GM12891 (cell line): ENCODE data around the gene FUT9.

Experiments used
- DNase-seq: peaks from one replicate; pipeline ENCODE4 v3.0.0; 2011; ENCODE audit warnings: low spot score; ENCODE audit not compliant: insufficient read length
- FAIRE-seq: peaks from 2 replicates; lab custom pipeline; 2011; peaks lifted over from hg19 to GRCh38; lab: Jason Lieb, UNC
- PAX5 ChIP-seq: IDR thresholded peaks from 2 replicates; pipeline ENCODE4 v1.6.1; 2011; ENCODE audit warnings: low read length, moderate library complexity, mild to moderate bottlenecking; ENCODE audit not compliant: insufficient read depth, severe bottlenecking
- POLR2A ChIP-seq: IDR thresholded peaks from 2 replicates; pipeline ENCODE4 v1.6.1; 2011; ENCODE audit warnings: low read depth, low read length, control low read depth
- POLR2AphosphoS5 ChIP-seq: IDR thresholded peaks from 2 replicates; pipeline ENCODE4 v1.6.1; 2011; ENCODE audit warnings: low read depth, low read length, control low read depth
- POU2F2 ChIP-seq: IDR thresholded peaks from 2 replicates; pipeline ENCODE4 v1.6.1; 2011; ENCODE audit warnings: low read depth, mild to moderate bottlenecking, control low read depth, low read length, moderate library complexity
- SPI1 ChIP-seq: IDR thresholded peaks from 2 replicates; pipeline ENCODE4 v1.6.1; 2011; ENCODE audit warnings: low read depth, low read length, control low read depth
- TAF1 ChIP-seq: IDR thresholded peaks from 2 replicates; pipeline ENCODE4 v1.6.1; 2011; ENCODE audit warnings: low read depth, low read length, control low read depth

FUT9 gene

DNA sequence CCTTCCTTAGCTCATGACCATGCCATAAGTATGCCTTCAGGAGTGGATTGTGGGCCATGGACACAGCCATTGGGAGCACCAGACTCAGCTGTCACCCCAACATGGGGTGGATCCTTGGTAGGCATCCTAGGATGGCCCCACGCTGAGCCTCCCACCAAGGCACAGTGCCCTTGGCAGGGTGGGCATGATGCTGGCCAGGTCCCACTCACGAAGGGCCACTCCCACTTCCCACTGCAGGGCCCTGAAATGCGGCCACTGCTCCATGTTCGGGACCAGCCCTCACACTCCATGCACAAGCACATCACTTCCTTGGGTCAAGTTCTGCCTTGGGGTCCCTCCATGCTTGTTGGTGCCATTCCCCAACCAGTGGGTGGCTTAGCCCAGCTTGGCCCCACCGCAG lies 12.9 kb upstream of the FUT9 start:
- FAIRE-seq: no peak
- DNase-seq: no peak
- TF ChIP-seq TAF1: no peak
- TF ChIP-seq SPI1: no peak
- TF ChIP-seq POLR2A: no peak
- no peak for TF ChIP-seq POLR2AphosphoS5
- TF ChIP-seq POU2F2: no peak
- TF ChIP-seq PAX5: no peak

DNA sequence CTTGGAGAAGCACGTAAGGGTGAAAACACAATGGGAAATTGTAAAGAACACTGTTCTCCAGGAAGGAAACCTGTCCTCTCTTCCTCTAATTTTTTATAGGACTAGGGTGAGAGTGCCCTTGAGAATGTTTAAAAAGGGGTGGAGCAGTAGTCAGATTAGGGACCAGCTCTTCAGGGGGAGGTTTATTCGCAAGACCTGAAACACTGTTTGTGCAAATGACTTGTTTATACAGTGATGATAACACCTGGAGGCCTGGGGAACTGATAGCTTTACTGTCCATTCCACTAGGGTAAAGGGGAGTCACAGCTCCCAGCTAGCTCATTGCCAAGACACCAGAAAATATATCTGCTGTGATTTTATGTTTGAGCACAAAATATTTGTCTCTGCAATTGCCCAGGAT lies 8.1 kb upstream of the FUT9 start:
- no peak for DNase-seq
- no peak for TF ChIP-seq TAF1
- TF ChIP-seq PAX5: no peak
- no peak for TF ChIP-seq POLR2AphosphoS5
- no peak for TF ChIP-seq POLR2A
- TF ChIP-seq SPI1: no peak
- TF ChIP-seq POU2F2: no peak
- FAIRE-seq: no peak

DNA sequence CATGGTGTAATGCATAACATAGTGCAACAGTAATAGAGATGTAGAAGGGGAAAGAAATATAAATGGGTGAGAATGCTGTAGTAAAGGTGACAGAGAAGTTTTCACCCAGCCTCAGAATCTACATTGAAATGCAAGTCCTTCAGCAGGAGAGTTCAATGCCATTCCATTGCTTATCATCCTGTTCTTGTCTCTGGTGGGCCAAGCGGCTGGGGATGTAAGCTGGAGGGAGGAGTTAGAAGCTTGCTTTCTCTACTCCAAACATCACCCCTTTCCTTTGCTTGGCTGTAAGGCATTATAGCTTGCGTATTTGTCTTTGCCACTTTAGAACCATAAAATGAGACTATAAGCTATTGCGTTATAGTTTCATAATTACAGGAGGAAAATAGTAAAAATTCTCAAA lies 2.2 kb upstream of the FUT9 start:
- FAIRE-seq (no peak), DNase-seq (no peak)
- TF ChIP-seq SPI1 (no peak), POU2F2 (no peak), TAF1 (no peak), PAX5 (no peak), POLR2A (no peak), POLR2AphosphoS5 (no peak)

DNA sequence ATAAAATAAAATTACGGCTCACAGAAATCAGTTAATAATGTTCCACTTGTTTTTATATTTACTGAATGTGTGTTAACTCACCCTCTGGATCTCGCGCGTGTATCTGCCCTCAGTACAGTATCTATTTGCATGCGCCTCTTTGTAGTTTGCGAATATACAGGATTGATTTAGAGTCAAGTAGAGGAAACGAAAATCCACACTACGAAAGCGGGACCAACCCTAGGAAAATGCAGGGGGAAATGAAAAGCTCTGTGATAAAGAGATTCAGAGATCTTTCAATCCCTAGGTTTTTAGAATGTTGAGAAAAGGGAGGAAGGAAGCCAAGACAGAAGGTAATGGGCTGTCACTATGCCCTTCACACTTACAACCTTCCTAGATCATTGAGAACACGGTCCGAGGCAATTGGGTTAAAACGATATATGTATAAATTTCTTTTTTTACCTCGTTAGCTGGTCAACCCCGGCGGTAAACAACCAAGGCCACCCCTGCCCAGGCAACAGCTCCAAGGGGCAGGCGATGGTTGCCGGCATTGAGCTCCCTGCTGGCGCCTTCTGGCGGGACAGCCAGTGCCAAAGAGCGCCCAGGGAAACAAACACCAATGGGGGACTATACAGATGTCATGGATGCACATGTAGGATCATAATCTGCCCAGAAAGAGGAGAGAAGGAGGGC lies 792 bp upstream of the FUT9 start:
- no peak for TF ChIP-seq POLR2A
- TF ChIP-seq TAF1: no peak
- no peak for TF ChIP-seq POU2F2
- TF ChIP-seq PAX5: no peak
- TF ChIP-seq POLR2AphosphoS5: no peak
- no peak for TF ChIP-seq SPI1
- FAIRE-seq: no peak
- DNase-seq: no peak

DNA sequence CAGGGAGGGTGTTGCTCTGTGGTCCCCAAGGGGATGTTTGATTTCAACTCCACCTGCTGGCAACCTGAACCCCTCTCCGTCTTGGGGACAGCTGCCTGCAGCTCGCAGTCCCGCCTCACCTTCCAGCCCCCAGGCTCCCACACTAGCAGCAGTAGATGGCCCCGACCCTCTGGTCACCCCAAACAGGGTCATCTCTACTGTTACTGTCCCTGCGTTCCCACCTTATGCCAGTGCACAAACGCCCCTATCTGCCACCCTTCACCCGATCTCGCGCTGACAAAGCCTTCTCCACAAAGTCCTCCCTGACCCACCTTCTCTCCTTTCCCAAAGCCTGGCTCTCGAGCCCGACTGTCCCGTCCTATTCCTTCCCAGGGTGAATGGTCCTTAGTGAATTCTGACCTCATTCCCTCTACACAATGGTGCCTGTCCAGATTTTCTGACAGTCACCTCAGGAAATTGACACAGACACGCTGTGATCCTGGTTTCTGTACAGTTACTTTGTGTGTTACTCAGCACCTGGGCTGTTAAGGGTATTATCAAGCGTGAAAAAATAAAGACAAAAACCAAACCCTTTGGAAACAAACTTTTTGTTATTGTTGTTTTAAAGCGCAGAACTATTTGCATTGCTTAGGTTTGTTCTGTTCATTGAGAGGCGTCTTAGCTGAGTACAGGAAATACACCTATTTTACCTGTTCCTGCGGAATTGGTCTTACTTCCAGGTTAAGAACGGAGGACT lies 728 bp downstream of the FUT9 start:
- no peak for FAIRE-seq
- no peak for TF ChIP-seq POLR2A
- no peak for TF ChIP-seq TAF1
- TF ChIP-seq POU2F2: no peak
- TF ChIP-seq PAX5: no peak
- TF ChIP-seq POLR2AphosphoS5: no peak
- TF ChIP-seq SPI1: no peak
- no peak for DNase-seq

DNA sequence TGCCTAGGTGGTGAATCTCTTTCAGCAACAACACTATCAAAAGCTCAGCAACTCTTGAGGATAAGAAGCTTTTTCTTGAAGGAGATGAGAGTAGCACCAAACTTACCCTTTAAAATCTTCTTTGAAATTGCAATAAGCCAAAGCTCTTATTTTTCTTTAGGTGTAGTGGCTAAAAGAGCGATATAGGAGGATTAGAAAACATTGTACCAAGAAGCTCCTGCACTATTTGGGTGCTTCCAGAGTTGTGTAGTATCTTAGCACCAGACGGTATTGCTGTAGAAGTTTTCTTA lies 1.2 kb downstream of the FUT9 start:
- FAIRE-seq: no peak
- DNase-seq: no peak
- no peak for TF ChIP-seq POU2F2
- TF ChIP-seq PAX5: no peak
- TF ChIP-seq POLR2AphosphoS5: no peak
- no peak for TF ChIP-seq TAF1
- no peak for TF ChIP-seq POLR2A
- no peak for TF ChIP-seq SPI1

DNA sequence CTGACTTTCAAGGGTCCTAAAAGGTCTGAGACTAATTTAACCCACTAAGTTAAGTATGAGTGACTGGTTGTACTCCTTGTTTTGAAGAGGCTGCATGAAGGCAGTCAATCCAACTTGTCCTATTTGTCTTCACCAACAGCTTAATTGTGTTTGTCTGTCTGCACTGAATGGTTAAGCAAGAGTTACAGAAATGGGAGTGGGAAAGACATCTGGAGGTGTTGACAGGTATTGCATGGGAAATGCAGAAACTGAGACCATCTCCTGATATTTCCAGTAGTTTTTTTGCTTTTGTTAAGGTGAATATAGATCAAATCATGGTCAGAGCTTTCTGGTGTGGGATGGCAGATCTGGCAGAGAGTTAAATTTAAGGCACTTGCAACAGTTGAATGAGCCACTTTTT lies 6.5 kb downstream of the FUT9 start:
- no peak for FAIRE-seq
- DNase-seq: no peak
- TF ChIP-seq PAX5 (no peak), POLR2AphosphoS5 (no peak), POU2F2 (no peak)

DNA sequence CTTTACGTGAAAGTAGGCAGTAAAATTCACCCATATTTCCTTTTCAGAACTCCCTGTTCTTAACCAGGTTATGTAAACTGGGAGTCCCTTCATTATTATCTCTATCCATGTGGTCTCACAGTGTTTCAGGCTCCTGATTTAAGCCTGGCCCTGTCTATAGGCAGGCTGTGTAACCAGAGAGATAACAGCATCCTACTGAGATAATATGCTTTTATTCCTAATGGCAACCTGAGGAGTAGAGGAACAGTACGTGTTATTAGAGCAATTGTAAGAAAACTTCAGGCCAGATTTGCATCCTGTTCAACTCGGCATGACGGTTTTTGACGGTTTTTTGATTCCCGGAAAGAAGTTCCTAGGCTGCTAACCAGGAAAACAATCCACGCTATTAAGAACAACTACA lies 16.9 kb downstream of the FUT9 start:
- no peak for FAIRE-seq
- no peak for TF ChIP-seq POLR2AphosphoS5
- TF ChIP-seq POU2F2: no peak
- no peak for DNase-seq

DNA sequence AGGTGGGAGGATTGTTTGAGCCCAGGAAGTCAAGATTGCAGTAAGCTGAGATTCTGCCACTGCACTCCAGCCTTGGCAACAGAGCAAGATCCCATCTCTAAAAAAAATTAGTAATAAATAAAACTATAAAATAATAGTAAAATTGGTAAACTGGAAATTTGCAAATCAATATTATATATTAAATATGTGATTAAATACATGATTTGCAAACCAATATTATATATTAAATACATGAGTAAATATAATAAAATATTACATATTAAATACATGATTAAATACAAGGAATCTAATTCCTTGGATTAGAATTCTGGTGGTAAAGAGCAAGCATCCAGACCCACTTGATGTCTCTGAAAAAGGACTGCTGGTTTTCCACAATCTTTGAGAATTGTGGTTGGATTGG lies 35.8 kb downstream of the FUT9 start:
- TF ChIP-seq SPI1 (no peak), POU2F2 (no peak), PAX5 (no peak), TAF1 (no peak), POLR2A (no peak), POLR2AphosphoS5 (no peak)
- DNase-seq: no peak
- no peak for FAIRE-seq

DNA sequence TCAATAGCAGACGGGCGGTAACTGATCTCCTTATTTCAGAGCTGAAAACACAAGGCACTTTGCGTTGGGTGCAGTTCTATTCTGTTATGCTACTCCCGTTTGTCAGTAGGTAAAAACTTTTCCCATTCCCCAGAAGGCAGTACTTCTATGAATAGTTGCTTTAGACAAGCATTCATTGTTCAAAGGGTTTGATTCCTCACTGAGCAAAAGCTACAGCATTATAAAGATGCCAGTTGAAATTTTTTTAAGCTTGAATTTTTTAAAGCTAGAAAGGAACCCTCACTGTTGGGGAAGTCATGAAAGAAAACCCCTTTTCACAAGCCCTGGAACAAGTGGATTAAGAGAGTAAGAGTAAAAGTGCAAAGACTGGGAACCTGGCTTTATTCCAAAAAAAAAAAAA lies 42.3 kb downstream of the FUT9 start:
- FAIRE-seq (no peak), DNase-seq (no peak)
- TF ChIP-seq POLR2A (no peak), PAX5 (no peak), TAF1 (no peak), POLR2AphosphoS5 (no peak), SPI1 (no peak), POU2F2 (no peak)
